ENCODE data around the gene RAB15.

The RAB15 gene

DNA sequence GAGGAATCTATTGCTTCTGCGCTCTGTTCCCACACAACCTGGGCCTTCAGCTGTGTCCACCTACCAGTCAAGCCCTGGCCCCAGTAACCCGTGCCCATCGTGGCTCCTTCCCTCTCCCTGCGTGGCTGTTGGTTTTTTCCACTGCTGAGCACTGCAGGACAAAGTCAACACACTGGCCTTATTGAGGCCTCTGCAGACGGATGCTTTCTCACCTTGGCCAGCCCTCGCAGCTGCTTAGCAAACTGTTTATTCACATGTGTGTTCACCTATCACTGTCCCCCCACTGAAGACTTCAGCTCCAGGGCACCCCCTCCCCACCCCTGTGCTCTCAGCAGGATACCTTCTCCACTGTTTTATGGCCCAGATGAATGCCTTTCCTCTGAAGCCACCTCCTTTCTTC lies 16.8 kb downstream of the RAB15 start:
- Histone ChIP-seq H3K4me3 (ENCODE audit: low read depth, low read length) (no peak overlapping the region), H3K36me3 (no peaks in the 10 kb centered on the region), H3K9me3 (no peaks in the 10 kb centered on the region), H3K4me1 (peaks cover 3% of the 10 kb centered on the region), H3K27me3 (no peaks in the 10 kb centered on the region)
- no peak for TF ChIP-seq CTCF (IDR thresholded peaks at IDR 0.05; ENCODE audit: low read depth, low read length)
- DNase-seq: no peak

GRCh38 chr14:64954491-64955240 lies 17.5 kb downstream of the RAB15 start:
- no peaks in the 10 kb centered on the region for H3K9me3 ChIP-seq
- no peaks in the 10 kb centered on the region for H3K36me3 ChIP-seq
- H3K4me3 ChIP-seq (ENCODE audit: low read depth, low read length): no peak overlapping the region
- peaks cover 3% of the 10 kb centered on the region for H3K4me1 ChIP-seq
- no peaks in the 10 kb centered on the region for H3K27me3 ChIP-seq
- TF ChIP-seq CTCF (IDR thresholded peaks at IDR 0.05; ENCODE audit: low read depth, low read length): no peak
- no peak for DNase-seq

GRCh38 chr14:64953661-64954060 lies 18.5 kb downstream of the RAB15 start:
- Histone ChIP-seq H3K4me1 (peaks cover 3% of the 10 kb centered on the region), H3K4me3 (ENCODE audit: low read depth, low read length) (no peak overlapping the region), H3K27me3 (no peaks in the 10 kb centered on the region), H3K36me3 (no peaks in the 10 kb centered on the region), H3K9me3 (no peaks in the 10 kb centered on the region)
- TF ChIP-seq CTCF (IDR thresholded peaks at IDR 0.05; ENCODE audit: low read depth, low read length): no peak
- DNase-seq: no peak

DNA sequence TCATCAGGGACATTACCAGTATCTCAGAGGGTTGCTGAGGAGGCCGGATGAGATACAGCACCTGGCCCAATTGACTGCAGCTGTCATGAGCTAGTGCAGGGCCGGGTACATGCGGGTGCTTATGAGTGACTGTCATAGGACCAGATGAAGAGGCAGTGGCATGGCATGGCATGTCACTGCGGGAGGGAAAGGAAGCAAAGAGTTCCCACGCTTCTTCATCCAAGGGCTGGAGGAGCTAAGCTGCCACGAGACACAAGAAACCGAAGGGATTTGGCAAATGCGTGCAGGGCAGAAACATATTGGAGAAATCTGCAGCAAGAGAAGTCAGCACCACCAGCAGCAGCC lies 18.9 kb downstream of the RAB15 start:
- no peak for DNase-seq
- Histone ChIP-seq H3K4me3 (ENCODE audit: low read depth, low read length) (no peak overlapping the region), H3K4me1 (peaks cover 3% of the 10 kb centered on the region), H3K27me3 (no peaks in the 10 kb centered on the region), H3K9me3 (no peaks in the 10 kb centered on the region), H3K36me3 (no peaks in the 10 kb centered on the region)
- no peak for TF ChIP-seq CTCF (IDR thresholded peaks at IDR 0.05; ENCODE audit: low read depth, low read length)

DNA sequence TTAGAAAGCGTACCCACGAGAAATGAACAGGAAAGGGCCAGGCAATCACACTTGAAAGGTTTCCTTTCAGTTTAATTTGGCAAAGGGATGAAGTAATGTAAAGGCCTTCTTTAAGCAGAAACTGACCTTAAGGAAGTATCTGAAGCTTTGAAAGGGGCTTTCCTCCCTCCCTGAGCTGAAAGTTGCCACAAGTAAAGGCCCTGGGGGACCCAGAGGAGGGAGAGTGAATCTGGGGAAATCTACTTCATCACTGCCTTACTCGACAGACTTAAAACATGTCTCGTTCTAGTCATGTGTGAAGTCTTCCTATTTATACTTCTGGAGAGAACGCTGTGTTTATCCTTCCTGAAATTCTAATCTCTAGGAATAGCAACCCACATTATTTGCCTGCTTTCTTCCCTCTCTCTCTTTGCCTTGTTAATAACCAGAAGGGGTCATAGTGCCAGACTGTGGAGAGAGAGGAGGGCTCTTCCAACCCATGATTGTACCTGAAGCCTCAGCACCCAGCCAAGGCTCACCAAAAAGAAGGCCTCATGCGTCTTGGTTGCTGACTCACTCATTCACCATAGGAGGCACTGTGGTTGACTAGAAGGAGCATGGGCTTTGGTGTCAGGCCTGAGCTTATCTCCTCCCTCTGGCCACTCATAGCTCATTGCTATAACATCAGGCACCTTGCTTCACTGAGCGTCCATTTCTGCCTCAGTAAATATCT lies 19.4 kb downstream of the RAB15 start:
- H3K4me1 ChIP-seq: peaks cover 3% of the 10 kb centered on the region
- no peaks in the 10 kb centered on the region for H3K36me3 ChIP-seq
- no peak overlapping the region for H3K4me3 ChIP-seq (ENCODE audit: low read depth, low read length)
- no peaks in the 10 kb centered on the region for H3K27me3 ChIP-seq
- DNase-seq: no peak
- no peaks in the 10 kb centered on the region for H3K9me3 ChIP-seq
- TF ChIP-seq CTCF (IDR thresholded peaks at IDR 0.05; ENCODE audit: low read depth, low read length): peak; percentile 17; the same call in 1 of the 2 replicates

DNA sequence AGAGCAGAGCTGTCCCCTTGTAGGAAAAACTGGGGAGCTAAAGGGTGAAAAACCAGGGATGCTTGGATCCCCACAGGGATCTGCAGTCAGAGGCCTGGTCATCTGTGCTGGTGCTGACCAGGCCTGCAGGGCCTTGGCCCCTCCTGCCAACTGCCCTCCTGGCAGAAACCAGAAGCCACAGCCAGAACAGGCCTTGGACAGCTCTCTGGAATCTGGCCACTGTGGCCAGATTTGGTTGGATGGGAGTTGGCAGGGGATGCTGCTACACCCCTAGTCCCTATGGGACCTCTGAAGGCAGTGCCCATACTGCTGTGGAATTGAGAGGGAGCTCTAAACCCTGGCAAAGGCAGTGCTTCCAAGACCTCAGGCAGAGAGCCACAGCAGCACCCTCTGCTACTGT lies 20.4 kb downstream of the RAB15 start:
- H3K9me3 ChIP-seq: no peaks in the 10 kb centered on the region
- no peaks in the 10 kb centered on the region for H3K27me3 ChIP-seq
- no peak for TF ChIP-seq CTCF (IDR thresholded peaks at IDR 0.05; ENCODE audit: low read depth, low read length)
- H3K4me3 ChIP-seq (ENCODE audit: low read depth, low read length): no peak overlapping the region
- H3K36me3 ChIP-seq: no peaks in the 10 kb centered on the region
- no peak for DNase-seq
- peaks cover 3% of the 10 kb centered on the region for H3K4me1 ChIP-seq

Data from BE2C (cell line).